ENCODE results near the gene CRABP2.

The CRABP2 gene

GRCh38 chr1:156696755-156697154 is 8.6 kb downstream of the CRABP2 start:
- H3K9me3 ChIP-seq (ENCODE audit: insufficient read depth, low read length, severe bottlenecking), result no peaks in the 10 kb centered on the region
- H3K27ac ChIP-seq (ENCODE audit: low read length), result no peak overlapping the region
- H3K4me2 ChIP-seq (ENCODE audit: insufficient read depth, low read length), result no peak overlapping the region
- H3K36me3 ChIP-seq (ENCODE audit: insufficient read depth, low read length), result no peaks in the 10 kb centered on the region
- H4K20me1 ChIP-seq (ENCODE audit: insufficient read depth, low read length), result peaks cover 8% of the 10 kb centered on the region
- H3K27me3 ChIP-seq (ENCODE audit: insufficient read depth, low read length, poor library complexity), result peaks cover 31% of the 10 kb centered on the region
- H3K79me2 ChIP-seq (ENCODE audit: insufficient read depth, low read length), result no peaks in the 10 kb centered on the region
- DNase-seq (no peak), ATAC-seq (ENCODE audit: insufficient read depth, low read depth) (no peak)
- peaks cover 5% of the 10 kb centered on the region for H3K4me1 ChIP-seq (ENCODE audit: insufficient read depth, low read length)
- no peak overlapping the region for H2AFZ ChIP-seq (ENCODE audit: low read depth, low read length)
- no peak overlapping the region for H3K9ac ChIP-seq (ENCODE audit: low read depth, low read length)
- TF ChIP-seq EZH2 (IDR thresholded peaks at IDR 0.05; ENCODE audit: borderline replicate concordance, low read depth, low read length, severe bottlenecking), result no peak
- TF ChIP-seq, protein P1, sequence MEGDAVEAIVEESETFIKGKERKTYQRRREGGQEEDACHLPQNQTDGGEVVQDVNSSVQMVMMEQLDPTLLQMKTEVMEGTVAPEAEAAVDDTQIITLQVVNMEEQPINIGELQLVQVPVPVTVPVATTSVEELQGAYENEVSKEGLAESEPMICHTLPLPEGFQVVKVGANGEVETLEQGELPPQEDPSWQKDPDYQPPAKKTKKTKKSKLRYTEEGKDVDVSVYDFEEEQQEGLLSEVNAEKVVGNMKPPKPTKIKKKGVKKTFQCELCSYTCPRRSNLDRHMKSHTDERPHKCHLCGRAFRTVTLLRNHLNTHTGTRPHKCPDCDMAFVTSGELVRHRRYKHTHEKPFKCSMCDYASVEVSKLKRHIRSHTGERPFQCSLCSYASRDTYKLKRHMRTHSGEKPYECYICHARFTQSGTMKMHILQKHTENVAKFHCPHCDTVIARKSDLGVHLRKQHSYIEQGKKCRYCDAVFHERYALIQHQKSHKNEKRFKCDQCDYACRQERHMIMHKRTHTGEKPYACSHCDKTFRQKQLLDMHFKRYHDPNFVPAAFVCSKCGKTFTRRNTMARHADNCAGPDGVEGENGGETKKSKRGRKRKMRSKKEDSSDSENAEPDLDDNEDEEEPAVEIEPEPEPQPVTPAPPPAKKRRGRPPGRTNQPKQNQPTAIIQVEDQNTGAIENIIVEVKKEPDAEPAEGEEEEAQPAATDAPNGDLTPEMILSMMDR (IDR thresholded peaks at IDR 0.05; ENCODE audit: borderline replicate concordance, extremely low read depth, low read length, poor library complexity, severe bottlenecking), result no peak
- no peak overlapping the region for H3K4me3 ChIP-seq (ENCODE audit: low read depth in 1 of 2, low read length in 2 of 2)

DNA sequence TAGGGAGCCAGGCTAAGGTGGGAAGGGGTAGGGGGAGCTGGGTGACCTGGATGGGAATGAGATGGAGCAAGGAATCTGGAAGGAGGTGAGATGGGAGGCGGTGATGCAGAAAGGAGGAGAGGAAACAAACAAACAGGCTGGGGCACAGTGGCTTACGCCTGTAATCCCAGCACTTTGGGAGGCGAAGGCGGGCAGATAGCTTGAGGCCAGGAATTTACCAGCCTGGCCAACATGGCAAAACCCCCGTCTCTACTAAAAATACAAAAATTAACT is 10.8 kb downstream of the CRABP2 start:
- no peak for ATAC-seq (ENCODE audit: insufficient read depth, low read depth)
- Histone ChIP-seq H2AFZ (ENCODE audit: low read depth, low read length) (no peak overlapping the region), H3K4me1 (ENCODE audit: insufficient read depth, low read length) (peaks cover 7% of the 10 kb centered on the region), H4K20me1 (ENCODE audit: insufficient read depth, low read length) (peaks cover 19% of the 10 kb centered on the region), H3K36me3 (ENCODE audit: insufficient read depth, low read length) (no peaks in the 10 kb centered on the region), H3K9ac (ENCODE audit: low read depth, low read length) (no peak overlapping the region), H3K27me3 (ENCODE audit: insufficient read depth, low read length, poor library complexity) (peaks cover 50% of the 10 kb centered on the region), H3K4me2 (ENCODE audit: insufficient read depth, low read length) (no peak overlapping the region), H3K79me2 (ENCODE audit: insufficient read depth, low read length) (no peaks in the 10 kb centered on the region), H3K9me3 (ENCODE audit: insufficient read depth, low read length, severe bottlenecking) (no peaks in the 10 kb centered on the region), H3K4me3 (ENCODE audit: low read depth in 1 of 2, low read length in 2 of 2) (no peak overlapping the region), H3K27ac (ENCODE audit: low read length) (no peak overlapping the region)
- DNase-seq, result no peak
- TF ChIP-seq, protein P1 (IDR thresholded peaks at IDR 0.05; ENCODE audit: borderline replicate concordance, extremely low read depth, low read length, poor library complexity, severe bottlenecking), result no peak
- no peak for TF ChIP-seq EZH2 (IDR thresholded peaks at IDR 0.05; ENCODE audit: borderline replicate concordance, low read depth, low read length, severe bottlenecking)

GRCh38 chr1:156693848-156694689 is 11.3 kb downstream of the CRABP2 start:
- no peak overlapping the region for H3K27ac ChIP-seq (ENCODE audit: low read length)
- no peak for TF ChIP-seq EZH2 (IDR thresholded peaks at IDR 0.05; ENCODE audit: borderline replicate concordance, low read depth, low read length, severe bottlenecking)
- TF ChIP-seq, protein P1 (IDR thresholded peaks at IDR 0.05; ENCODE audit: borderline replicate concordance, extremely low read depth, low read length, poor library complexity, severe bottlenecking), result no peak
- H2AFZ ChIP-seq (ENCODE audit: low read depth, low read length), result no peak overlapping the region
- no peaks in the 10 kb centered on the region for H3K79me2 ChIP-seq (ENCODE audit: insufficient read depth, low read length)
- no peaks in the 10 kb centered on the region for H3K9me3 ChIP-seq (ENCODE audit: insufficient read depth, low read length, severe bottlenecking)
- H3K4me2 ChIP-seq (ENCODE audit: insufficient read depth, low read length), result no peak overlapping the region
- H3K9ac ChIP-seq (ENCODE audit: low read depth, low read length), result no peak overlapping the region
- DNase-seq, result no peak
- no peak overlapping the region for H3K4me3 ChIP-seq (ENCODE audit: low read depth in 1 of 2, low read length in 2 of 2)
- H3K4me1 ChIP-seq (ENCODE audit: insufficient read depth, low read length), result peaks cover 12% of the 10 kb centered on the region
- no peaks in the 10 kb centered on the region for H3K36me3 ChIP-seq (ENCODE audit: insufficient read depth, low read length)
- ATAC-seq (ENCODE audit: insufficient read depth, low read depth), result no peak
- H3K27me3 ChIP-seq (ENCODE audit: insufficient read depth, low read length, poor library complexity), result peaks cover 48% of the 10 kb centered on the region
- H4K20me1 ChIP-seq (ENCODE audit: insufficient read depth, low read length), result peaks cover 19% of the 10 kb centered on the region
